ENCODE data around the gene LMF1. TPM values are rescaled to one million over a fixed set of nuclear protein-coding genes. Genes with fewer than 3 reads are reported as not detected.

LMF1 gene
- total and polyA plus RNA-seq, 2 of the 4 experiments (the other 2 are of a cell fraction), result 7.7 to 13.1 TPM

DNA sequence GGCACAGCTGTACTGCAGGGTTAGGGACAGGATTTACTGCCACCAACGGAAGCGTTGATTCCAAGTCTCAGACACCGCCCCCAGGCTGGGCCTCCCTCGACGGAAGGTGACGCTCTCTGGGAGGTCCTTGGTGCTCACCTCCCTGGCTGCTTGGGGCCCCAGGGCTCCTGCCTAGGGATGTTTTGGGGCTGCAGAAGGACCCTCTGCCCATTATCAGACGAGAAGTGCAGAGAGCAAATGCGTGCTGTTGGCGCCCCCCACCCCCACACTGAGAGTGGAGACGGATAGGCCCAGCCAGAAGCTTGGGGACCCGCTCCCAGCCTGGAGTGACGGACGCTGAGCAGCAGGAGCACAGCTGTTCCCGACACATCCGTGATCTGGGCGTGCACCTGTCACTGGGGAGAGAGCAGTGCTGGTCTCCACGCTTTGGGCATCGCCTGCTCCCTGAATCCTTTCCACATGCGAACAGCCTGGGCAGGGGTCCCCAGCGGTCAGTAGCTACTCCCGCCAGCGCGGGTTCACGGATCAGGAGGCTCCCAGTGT, 5.7 kb upstream of the LMF1 start:
- H3K23ac ChIP-seq (ENCODE audit: low read depth, low read length), result no peak overlapping the region
- ChIA-PET POLR2A (ENCODE audit: unreplicated experiment) (no interaction called here), CTCF (no interaction called here)
- BruUV-seq (replicated peaks), result no TSS peak
- H3K18ac ChIP-seq (ENCODE audit: low read depth, low read length), result no peak overlapping the region
- no peak overlapping the region for H3K4ac ChIP-seq (ENCODE audit: low read depth, low read length)
- H2BK20ac ChIP-seq (ENCODE audit: low read depth, low read length), result no peak overlapping the region
- no peak for TF ChIP-seq SMC3 (IDR thresholded peaks at IDR 0.05; ENCODE audit: low read depth, low read length)
- no peak for TF ChIP-seq NFE2L2 (IDR thresholded peaks at IDR 0.05; ENCODE audit: low read depth, low read length)
- TF ChIP-seq CHD1 (IDR thresholded peaks at IDR 0.05; ENCODE audit: low read depth, low read length), result no peak
- no peak overlapping the region for H2AK9ac ChIP-seq (replicated peaks; ENCODE audit: low read depth, low read length, poor library complexity)
- no peaks in the 10 kb centered on the region for H3K79me1 ChIP-seq (ENCODE audit: low read depth in 1 of 2, low read length in 2 of 2)
- no peak overlapping the region for H3K56ac ChIP-seq (ENCODE audit: extremely low read depth, insufficient read depth, low read length)
- H2AFZ ChIP-seq (replicated peaks; ENCODE audit: low read length, poor library complexity), result no peak overlapping the region
- H3K14ac ChIP-seq (replicated peaks; ENCODE audit: low read depth, low read length), result no peak overlapping the region
- no peak overlapping the region for H3K27ac ChIP-seq (ENCODE audit: insufficient read depth, low read length)
- intact Hi-C loops (cut with micrococcal nuclease) (no loop called here), dilution Hi-C loops (cut with HindIII; ENCODE audit: low sequenced_read_pairs, unreplicated experiment) (no loop called here), in situ Hi-C loops (cut with MboI; ENCODE audit: low sequenced_read_pairs) (no loop called here)
- no peak overlapping the region for H2BK120ac ChIP-seq (ENCODE audit: low read depth, low read length)
- H4K20me1 ChIP-seq (ENCODE audit: insufficient read depth, low read length), result no peaks in the 10 kb centered on the region; the same call in 1 of the 2 replicates
- H3K4me3 ChIP-seq (ENCODE audit: insufficient read depth, low read depth, low read length), result no peak overlapping the region
- no peak overlapping the region for H2BK15ac ChIP-seq (ENCODE audit: low read depth, low read length)
- DNase-seq (no peak), ATAC-seq (ENCODE audit: low read depth) (no peak)
- H3K4me2 ChIP-seq (ENCODE audit: low read depth, low read length), result no peak overlapping the region
- H3K9me1 ChIP-seq (ENCODE audit: insufficient read depth, low read length), result no peaks in the 10 kb centered on the region; the same call in 1 of the 2 replicates
- no peak overlapping the region for H2AK5ac ChIP-seq (ENCODE audit: low read depth, low read length)
- H3K27me3 ChIP-seq (ENCODE audit: control insufficient read depth, insufficient read depth, low read length), result peaks cover 75% of the 10 kb centered on the region
- no peak overlapping the region for H2BK5ac ChIP-seq (ENCODE audit: low read depth, low read length, poor library complexity, severe bottlenecking)
- no peak overlapping the region for H3K9ac ChIP-seq (ENCODE audit: low read depth, low read length)
- H4K5ac ChIP-seq (ENCODE audit: low read depth, low read length), result no peak overlapping the region
- 49% methylated on average over 14 of the region's 24 CpGs; no CpG with 5 or more reads in 1 of the 2 experiments for WGBS, 2 experiments (ENCODE audit: extremely low coverage in 2 of 2, insufficient read length in 1 of 2)
- no peaks in the 10 kb centered on the region for H3K36me3 ChIP-seq (ENCODE audit: control insufficient read depth, insufficient read depth, low read length)
- no peak overlapping the region for H4K8ac ChIP-seq (ENCODE audit: low read depth in 2 of 2, low read length in 2 of 2)
- H3K4me1 ChIP-seq (ENCODE audit: control insufficient read depth, insufficient read depth, low read length), result no peaks in the 10 kb centered on the region
- no peak overlapping the region for H4K91ac ChIP-seq (ENCODE audit: insufficient read depth, low read depth, low read length)
- H3K9me3 ChIP-seq (ENCODE audit: control insufficient read depth, insufficient read depth, low read length), result peaks cover 4% of the 10 kb centered on the region; the same call in 1 of the 2 replicates
